GM21390 (cell line): ENCODE measurements around the gene ZNF747.

Source experiments
- ATAC-seq: cut with Tn5 transposase; IDR thresholded peaks from one replicate; pipeline ENCODE4 v1.9.1; 2021; ENCODE audit not compliant: unreplicated experiment

Gene ZNF747

DNA sequence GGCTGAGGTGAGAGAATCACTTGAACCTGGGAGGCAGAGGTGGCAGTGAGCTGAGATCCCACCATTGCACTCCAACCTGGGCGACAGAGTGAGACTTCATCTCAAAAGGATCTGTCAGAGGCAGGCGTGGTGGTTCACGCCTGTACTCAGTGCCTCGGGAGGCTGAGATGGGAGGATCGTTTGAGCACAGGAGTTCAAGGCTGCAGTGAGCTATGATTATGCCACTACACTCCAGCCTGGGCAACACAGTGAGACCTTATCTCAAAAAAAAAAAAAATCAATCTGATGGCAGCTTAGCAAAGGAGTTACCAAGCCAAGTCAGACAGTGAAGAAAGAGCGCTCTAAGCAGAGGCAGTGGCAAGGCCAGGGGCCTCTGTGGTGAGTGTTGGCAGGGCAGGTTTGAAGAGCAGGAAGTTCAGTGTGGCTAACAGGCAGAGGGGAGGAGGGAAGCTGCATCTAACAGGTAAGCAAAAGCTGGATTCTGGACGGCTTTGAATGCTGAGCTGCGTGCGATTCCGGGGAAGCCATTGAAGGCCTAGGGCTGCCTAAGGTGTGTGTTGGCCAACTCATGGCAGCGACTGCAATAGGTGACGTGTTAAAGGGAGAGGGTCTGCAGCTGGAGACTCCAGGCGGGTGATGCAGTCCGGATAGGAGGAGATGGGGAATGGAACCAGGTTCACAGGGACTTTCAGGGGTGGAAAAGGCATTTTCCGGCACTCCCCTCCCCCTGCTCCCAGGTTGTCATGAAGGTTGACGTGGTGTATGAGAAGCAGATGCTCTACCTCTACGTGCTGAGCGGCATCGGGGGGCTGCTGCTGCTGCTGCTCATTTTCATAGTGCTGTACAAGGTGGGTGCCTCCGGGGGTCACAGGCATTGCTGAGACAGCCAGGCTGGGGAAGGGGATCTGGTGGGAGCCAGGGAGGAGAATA, 15.3 kb downstream of the ZNF747 start:
- ATAC-seq: no peak

GRCh38 chr16:30518552-30518951, 16.1 kb downstream of the ZNF747 start:
- no peak for ATAC-seq

GRCh38 chr16:30515275-30515674, 19.4 kb downstream of the ZNF747 start:
- ATAC-seq: no peak

DNA sequence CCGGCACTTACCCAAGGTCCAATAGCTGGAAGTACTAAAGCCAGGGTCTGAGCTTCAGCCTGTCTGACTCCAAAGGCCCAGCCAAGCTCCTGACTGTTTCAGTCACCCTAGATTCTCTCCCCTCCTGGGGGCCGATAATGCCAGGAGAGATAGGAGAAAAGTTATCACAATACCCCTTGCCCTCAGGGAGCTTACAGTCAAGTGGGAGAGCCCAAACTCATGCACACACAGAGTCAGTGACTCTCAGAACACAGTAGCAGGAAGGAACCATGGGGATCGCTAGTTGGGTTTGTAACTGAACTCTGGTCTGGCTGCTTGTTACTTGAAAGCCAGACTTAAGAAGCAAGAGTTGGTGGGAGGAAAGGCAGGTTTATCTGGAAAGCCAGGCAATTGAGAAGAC, 23.1 kb downstream of the ZNF747 start:
- no peak for ATAC-seq

GRCh38 chr16:30510376-30510938, 24.2 kb downstream of the ZNF747 start:
- no peak for ATAC-seq

- ATAC-seq: no peak
Measured at GRCh38 chr16:30509081-30509765, 25.4 kb downstream of the ZNF747 start.

DNA sequence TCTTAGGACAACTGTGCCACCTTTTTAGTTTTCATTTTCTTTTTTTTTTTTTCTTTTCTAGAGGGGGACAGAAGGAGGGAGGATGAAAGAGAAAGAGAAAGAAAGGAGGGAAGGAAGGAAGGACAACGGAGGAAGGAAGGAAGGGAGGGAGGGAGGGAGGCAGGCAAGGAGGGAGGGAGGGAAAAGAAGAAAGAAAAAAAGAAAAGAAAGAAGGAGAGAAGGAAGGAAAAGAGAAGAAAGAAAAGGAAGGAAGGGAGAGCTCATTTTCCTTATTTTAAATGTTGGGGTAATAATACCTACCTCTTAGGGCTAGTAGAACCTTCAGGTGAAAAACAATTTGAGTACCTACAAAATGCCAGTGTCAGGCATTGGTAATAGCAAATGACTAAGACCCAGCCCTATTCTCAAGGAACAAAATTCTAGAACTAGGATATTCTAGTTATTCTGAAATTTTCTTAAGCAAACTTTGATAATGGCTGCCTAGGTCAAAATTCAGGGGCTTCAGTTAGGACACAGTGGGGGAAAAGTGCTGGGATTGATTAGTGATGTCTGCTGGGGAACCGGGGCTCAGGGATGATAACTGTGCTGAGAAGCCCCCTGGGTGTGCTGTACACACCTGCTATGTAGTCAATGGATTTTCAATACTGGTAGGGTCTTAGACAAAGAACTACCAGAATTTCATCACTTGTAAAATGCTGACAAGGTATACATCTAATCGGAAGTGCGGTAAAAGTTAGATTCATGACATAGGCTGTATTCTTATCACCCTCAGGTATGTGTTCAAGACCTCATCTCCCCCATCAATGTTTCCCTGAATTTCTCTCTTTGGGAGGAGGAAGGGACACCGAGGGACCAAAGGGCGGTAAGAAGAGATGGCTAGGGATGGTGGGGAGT, 31.0 kb downstream of the ZNF747 start:
- no peak for ATAC-seq

DNA sequence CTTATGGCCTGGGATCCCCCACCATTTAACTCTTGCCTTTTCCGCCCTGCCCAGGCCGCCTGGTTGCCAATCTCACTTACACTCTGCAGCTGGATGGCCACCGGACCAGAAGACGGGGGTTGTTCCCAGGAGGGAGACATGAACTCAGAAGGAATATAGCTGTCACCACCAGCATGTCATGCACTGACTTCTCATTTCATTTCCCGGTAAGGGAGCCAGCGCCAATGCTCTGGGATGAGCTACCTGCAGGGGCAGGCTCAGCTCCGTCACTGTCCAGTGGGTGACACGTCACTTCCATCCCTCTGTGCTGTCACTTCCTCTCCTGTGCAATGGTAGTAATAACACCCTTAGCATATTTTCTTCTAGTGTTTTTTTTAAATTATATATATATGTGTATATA, 35.4 kb downstream of the ZNF747 start:
- ATAC-seq: no peak

GRCh38 chr16:30494709-30495108, 39.9 kb downstream of the ZNF747 start:
- no peak for ATAC-seq

- no peak for ATAC-seq
Measured at GRCh38 chr16:30493941-30494488, 40.6 kb downstream of the ZNF747 start.

GRCh38 chr16:30491744-30492308, 42.8 kb downstream of the ZNF747 start:
- no peak for ATAC-seq

DNA sequence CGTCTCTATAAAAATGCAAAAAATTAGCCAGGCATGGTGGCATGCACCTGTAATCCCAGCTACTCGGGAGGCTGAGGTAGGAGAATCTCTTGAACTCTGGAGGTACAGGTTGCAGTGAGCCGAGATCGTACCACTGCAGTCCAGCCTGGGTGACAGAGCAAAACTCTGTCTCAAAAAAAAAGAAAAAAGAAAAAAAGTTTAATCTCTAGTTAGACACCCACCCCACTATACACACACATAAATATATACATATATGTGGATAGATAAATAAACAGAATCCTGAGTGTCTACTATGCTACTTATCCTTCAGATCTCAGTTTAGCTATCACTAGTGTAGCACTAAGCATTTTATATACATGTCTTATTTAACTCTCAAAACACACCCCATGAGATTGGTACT, 43.4 kb downstream of the ZNF747 start:
- ATAC-seq: no peak

DNA sequence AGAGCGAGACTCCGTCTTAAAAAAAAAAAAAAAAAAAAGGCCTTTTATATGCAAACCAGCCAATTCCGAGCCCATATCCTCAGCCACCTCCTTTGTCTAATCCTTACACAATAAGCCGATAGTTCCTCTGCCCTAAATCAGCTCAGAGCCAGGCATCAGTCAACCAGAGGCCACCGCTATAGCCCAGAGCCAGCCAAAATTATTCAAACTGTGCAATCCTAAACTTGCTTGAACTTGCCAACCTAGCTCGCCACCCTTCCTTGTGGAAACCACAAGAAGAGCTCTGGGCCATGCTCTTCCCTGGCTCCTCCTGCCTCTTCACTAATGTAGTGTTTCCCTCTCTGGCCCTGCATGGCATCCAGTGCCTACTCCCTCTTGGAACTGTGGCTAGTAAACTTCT, 44.4 kb downstream of the ZNF747 start:
- no peak for ATAC-seq

DNA sequence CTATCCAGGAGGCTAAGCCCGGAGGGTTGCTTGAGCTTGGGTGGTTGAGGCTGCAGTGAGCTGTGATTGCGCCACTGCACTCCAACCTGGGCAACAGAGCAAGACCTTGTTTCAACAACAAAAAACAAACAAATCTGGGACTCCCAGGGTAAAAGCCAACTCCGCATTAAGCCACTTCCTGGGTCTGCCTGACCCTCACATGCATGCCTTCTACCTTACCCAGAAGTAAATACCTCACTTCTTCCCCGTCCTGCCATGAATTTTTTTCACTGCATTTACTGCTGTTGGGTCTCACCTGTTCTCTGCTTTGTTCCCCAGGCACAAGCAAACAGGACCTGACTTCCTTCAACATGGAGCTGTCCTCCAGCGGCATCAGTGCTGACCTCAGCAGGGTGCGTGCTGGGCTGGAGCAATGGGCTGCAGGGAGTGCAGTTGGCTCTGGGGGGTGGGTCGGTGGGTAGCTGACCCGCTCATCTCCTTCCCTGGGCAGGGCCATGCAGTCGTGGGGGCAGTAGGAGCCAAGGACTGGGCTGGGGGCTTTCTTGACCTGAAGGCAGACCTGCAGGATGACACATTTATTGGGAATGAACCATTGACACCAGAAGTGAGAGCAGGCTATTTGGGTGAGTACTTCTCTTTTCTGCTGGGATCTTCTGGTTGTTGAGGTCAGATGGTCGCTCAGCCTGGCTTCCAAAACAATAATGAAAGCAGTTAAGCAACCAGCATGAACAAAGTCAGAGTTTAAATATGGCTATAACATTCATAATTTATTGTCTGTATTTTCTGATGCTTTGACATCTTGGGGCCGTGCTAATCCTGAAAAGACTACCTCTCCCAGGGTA, 45.7 kb downstream of the ZNF747 start:
- no peak for ATAC-seq

DNA sequence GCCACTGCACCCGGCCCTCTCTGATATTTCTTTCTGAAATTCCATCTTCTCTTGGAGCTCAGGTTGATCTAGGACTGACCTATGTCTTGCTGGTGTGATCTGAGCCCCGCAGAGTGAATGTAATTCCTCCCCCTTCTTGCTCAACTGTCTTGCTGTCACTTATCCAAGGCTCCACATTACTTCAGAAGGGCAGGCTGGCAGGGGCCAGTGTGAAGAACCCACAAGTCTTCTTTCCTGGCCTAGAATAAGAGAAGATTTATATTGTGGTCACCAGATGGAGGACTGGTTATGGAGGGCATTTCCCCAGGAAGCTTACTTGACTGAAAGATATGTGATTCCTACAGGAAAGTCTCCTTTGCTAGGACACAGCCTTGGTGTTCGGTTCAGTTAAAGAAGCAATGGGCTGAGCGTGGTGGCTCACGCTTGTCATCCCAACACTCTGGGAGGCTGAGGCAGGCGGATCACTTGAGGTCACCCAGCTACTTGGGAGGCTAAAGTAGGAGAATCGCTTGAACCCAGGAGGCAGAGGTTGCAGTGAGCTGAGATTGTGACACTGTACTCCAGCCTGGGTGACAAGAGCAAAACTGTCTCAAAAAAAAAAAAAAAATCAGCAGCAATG, 48.7 kb downstream of the ZNF747 start:
- ATAC-seq: no peak

GRCh38 chr16:30484887-30485286, 49.8 kb downstream of the ZNF747 start:
- ATAC-seq: no peak

DNA sequence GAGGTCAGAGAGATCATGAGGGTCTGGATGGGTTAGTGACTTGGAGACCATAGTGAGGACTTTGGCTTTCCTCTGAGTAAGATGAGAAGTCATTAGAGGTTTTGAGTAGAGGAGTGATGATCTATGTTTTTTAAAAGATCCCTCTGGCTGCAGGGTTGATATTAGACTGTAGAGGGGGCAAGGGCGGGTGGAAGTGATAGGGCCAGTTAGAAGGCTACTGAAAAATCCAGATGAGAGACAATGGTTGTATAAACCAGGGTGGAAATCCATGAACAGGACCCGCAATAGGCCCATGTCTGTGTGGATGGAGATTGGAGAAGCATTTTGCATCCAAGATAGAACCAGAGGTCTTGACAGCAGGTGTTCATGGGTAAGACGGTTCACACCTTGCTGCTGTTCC, 52.3 kb downstream of the ZNF747 start:
- no peak for ATAC-seq

- no peak for ATAC-seq
Measured at GRCh38 chr16:30481381-30481780, 53.3 kb downstream of the ZNF747 start.
